NCI-H82 treated with DMSO at 0.1 percent for 48 hours (cell line): ENCODE measurements around the gene TMEM217.
A peak's percentile ranks its signal among the peaks of the same experiment; 100 is the strongest.

Experiments used
- DNase-seq: peaks from one replicate; lab custom pipeline; 2025; ENCODE audit not compliant: unreplicated experiment; lab: John Stamatoyannopoulos, UW

The TMEM217 gene

DNA sequence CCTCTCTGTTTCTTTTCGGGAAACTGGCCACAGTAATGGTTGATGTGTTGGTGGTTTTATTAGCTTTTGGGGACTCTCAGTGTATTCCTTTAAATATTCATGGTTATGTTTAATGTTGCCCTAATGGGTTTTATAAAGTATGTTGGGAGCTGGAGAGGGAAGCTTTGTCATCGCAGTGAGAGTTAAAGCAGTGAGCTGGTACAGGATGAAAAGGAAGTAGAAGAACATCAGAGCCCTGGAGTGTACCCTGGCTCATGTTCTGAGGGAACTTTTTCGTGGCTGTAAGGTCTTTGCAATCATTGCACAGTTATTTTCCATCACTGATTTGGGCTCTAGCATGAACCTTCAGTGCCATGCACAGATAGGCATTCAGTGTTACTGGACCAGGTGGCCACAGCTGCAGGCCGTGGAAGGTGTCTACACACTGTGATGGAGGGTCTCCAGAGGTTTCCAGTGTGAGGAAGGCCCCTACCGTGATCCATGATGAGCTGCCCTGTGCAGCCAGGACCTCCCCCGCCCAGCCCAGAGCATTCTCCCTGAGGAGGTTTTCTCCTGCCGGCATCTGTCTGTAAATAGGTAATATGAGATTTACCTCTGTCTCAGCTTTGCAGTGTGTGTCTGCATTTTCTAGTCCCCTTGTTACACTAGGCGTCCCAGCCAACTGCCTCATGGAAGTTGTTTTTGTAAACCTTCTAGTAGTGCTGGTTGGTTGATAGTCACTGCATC is 22.4 kb upstream of the TMEM217 start:
- no peak for DNase-seq

DNA sequence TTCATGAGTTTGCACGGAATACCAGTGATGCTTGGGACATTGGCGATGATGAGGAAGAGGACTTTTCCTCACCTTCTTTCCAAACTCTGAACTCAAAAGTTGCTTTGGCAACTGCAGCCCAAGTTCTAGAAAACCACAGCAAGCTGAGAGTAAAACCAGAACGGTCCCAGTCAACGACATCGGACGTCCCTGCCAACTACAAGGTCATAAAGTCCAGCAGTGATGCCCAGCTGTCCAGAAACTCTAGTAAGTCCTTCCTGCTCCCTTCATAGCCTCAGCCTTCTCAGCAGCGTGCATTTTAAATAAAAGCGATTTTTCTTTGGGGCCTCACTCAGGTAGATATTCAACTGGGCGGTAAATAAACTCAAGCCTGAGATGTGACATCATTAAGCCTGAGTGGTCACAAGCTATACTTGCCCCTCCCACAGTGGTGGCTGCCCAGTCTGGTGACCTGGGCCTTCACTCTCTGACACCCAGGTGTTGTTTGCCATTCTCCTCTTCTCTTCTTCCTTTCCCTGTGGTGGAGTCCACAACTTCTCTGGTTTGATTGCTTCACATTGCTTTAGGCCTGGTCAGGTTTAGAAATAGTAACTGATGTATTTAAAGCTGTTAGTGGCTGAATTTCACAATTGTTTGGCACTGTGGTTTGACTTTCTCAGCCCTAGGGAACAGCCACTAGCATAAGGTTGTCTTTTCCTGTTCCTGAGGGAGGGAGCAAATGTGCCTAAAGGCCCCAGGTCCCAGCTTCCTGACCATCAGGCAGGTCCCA is 21.6 kb upstream of the TMEM217 start:
- DNase-seq: no peak

DNA sequence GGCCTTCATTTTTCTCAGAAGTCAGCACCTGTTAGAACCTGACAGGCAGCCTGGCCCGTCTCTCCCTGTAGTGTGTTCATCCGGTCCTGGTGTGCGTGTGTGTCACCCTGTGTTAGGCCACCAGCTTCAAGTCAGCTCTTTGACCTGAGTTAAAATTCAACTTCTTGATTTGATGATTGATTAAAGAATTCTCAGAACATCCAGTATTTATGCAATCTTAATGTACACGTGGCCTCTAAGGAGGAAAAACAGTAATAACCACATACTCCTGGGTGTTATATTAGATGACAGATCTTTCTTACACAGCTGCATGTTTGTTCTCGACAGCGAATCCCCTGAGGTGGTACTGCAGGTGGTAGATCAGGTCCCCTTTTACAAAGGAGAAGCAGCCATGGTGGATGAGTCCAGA is 19.1 kb upstream of the TMEM217 start:
- DNase-seq: no peak

DNA sequence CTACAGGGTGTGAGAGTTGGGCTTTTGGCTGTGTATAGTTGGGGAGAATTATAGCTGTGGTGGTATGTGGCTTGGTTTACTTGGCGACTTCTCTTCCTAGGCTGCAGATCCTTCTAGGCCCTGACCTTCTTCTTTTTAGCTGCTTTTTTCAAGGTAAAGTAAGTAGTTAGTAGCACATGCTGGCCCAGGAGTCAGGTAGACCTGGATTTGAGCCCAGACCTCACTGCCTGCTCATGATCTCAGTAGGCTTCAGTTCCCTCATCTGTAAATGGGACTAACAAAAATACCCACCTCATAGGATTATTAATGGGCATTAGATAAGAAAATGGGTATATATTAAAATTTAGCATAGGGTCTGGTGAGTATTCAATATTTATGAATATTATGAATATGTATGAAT is 17.4 kb upstream of the TMEM217 start:
- no peak for DNase-seq

DNA sequence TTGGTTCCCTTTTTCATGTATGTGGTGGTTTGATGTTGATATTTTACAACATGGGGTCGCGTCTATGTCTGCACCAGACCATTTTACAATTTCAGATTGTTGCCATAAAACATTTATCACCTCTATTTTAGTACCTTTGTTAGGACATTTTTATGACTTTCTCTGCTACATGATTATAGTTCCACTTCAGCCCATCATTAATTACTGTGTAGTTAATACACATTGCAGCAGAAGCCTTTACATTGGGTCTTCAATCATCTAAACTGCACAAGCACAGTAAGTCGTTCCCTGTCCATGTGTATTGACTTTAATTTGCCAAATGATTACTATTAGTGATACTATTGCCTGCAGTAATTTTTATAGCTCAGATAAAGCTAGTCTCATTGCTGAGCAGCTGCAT is 15.7 kb upstream of the TMEM217 start:
- DNase-seq: no peak

DNA sequence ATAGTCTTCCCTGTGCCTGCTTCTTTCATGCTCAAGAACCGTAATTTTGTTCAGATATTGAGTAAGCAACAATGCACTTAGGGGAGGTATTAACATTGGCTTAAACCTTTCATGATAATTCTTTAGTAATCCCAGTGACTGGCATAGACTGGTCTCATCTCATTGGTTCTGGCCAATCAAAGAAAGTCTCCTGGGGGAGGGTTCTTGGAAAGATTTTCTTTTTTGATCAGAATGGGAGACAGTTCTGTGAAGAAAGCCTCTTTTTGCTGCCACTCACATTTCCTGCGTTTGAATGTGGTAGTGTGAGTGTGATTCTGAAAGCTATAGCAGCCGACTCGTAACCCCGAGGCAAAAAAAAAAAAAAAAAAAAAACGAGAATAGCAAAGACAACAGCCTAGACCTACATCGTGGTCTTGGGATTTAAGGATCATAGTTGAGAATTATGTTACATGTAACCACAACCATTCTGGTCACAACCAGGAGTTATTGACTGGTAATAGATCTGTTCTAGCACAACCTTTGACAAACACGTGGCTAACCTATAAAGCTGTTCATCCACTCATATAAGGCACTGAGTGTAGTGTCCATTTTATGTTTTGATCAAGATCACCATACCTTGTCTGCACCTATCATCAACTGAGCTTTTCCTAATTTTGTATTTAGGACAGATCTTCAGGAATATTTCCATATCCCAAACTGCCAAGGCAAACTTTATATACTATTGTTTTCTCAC is 15.1 kb upstream of the TMEM217 start:
- DNase-seq: peak; percentile 58

DNA sequence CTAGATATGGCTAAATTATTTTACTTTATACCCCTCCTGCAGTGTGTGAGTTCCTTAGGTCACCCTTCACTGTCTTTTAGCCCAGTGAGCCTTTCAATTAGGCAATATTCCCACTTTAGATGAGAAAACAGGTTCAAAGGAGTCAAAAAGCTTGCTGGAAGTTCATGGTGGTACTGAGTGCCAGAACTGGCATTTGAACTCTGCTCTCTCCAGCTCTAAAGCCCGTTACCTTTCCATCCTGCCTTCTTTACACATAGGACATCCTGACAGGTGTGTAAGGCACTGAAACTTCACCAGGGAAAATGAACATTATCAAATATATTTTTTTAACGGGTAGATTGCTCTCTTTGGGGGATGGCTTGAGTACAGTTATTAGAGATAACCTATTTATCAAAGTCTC is 11.2 kb upstream of the TMEM217 start:
- DNase-seq: no peak

DNA sequence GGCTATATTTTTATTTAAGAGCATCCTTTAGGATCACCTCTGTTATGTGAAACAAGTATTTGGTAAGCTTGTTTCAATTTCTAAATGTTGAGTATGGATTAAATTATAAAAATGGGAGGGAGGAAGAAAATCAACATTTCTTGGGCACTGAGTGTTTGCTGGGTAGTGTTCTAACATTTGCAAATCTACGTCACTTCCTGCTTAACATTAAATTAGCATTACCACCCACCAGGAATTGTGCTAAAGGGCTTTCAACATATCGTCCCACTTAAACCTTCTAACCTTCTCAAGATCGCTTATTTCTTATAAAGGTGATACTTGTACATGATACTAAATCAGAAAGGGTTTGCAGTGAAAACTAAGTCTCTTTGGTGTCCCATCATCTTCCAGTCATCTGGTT is 7.9 kb upstream of the TMEM217 start:
- DNase-seq: no peak

DNA sequence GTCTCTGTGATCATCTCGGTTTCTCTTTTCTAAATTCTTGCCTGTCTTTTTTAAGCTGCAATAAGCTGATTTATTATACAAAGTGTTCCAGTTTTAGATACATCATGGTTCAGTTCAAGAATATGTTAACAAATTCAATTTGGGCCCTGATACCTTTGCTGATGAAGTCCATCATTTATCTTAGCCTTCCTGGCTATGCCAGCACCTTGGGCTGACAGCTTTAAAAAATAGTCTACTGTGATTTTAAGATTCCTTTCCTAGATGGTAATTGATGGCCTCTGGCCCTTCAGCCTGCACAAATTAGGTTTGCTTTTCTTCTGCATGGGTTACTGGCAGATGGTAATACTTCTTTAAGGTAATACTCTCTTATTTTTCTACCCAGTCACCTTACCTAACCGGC is 7.1 kb upstream of the TMEM217 start:
- no peak for DNase-seq

DNA sequence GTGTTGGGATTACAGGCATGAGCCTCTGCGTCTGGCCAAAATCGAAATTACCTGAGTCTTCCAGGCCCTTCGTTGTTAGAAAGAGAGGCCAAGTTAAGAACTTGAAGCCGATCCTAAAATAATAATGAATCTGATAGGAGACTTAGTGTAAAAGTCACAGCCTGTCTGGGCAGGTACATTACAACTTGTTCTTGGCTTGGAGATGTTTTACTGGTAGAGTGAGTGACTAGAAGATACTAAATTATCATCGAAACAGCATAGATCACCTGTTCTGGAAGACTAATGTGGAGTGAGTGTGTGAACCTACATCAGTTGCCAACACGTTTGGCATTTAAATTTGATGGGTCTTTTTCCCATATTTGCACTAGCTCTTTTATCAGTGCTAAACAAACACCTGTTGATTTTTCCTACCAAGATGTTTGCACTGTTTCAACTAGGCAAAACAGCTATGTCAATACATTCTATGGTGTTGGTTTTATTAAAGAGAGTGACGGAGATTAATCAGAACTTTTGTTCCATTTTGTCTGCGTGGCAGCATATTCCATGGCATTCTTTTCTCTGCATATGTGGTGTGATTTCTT is 4.6 kb upstream of the TMEM217 start:
- DNase-seq: no peak

DNA sequence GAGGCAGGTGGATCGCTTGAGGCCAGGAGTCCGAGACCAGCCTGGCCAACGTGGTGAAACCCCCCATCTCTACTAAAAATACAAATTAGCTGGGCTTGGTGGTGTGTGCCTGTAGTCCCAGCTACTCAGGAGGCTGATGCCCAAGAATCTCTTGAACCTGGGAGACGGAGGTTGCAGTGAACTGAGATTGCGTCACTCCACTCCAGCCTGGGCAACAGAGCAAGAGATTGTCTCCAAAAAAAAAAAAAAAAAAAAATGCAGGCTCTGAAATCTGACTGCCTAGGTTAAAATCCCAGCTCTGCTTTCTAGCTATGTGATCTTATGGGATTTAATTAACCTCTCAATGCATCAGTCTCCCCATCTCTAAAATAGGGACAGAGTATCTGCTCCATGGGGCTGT is 3.3 kb upstream of the TMEM217 start:
- no peak for DNase-seq

DNA sequence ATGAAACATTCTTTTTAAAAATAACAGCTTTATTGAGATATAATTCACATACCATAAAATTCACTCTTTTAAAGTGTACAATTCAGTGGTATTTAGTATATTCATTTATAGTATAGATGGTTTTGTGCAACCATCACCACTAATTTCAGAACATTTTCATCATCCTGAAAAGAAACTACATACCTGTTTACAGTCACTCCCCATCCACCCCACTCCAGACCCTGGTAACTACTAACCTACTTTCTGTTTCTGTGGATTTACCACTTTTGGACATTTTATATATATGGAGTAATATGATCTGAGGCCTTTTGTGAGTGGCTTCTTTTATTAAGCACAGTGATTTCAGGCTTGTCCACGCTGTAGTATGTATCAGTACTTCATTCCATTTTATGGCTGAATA is 2.5 kb upstream of the TMEM217 start:
- DNase-seq: no peak

DNA sequence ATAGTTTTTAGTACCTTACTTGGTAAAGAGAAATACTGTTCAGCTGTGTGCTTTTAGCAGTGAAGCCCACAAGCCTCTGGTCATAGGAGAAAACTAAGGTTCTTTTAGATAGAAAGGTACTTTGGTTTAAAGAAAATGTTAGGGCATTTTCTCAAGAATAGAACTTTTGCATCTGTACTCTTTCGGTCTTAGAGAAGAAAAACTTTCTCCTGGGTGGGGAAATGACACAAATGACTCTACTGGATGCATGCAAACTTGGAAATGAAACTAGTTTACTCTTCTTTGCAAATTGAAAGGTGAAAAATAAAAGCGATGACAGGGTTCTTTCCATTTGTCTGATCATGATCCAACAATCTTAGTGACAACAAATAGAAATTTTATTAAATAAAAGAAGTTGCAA is 2.1 kb upstream of the TMEM217 start:
- no peak for DNase-seq

DNA sequence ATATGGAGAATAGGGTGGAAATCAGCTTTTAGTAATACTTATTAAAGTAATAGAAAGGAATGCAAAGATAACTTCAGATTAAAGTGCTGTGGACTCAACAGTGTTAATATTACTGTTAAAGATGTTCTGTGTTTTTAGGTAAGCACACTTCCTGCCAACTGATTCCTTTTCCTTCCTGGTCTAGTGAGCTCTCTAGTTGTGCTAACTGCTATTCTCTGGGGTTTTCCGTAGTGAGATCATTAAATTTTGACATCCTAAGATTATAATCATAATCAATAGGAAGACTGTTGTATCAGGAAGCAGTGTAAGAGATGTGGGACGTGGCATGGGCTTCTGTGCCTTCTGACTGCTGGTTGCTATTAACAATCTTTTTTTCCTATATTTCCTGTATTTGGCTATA is 1.2 kb upstream of the TMEM217 start:
- DNase-seq: no peak

DNA sequence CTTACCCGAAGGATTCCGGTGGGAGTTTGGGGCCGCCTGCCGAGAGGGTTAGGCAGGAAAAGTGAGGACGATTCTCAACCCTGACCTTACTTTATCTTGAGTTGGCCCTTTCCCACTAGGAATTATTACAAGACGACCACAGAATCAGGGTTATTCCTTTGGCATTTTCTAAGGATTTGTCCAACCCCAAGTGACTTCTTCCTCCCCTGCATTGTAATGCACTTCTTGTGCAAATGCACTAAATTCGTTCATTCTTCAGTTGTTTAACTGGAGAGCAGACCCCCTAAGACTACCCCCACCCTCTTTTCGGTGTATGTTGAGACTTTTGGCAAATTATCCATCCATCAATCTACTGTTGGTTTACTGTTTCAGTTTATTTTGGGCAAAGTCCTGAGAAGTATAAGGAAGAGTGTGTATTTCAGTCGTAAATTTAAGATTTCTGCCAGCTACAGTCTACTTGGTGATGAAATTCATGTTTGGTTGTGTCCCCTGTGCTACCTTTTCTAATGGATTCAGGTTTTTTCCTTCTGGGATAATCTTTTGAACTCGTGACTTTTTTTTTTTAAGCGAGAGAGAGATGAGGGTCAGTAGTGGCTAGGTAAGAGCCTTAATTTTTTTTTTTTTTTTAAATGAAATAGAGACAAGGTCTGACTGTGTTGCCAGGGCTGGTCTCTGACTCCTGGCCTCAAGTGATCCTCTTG is 611 bp upstream of the TMEM217 start:
- DNase-seq: no peak

DNA sequence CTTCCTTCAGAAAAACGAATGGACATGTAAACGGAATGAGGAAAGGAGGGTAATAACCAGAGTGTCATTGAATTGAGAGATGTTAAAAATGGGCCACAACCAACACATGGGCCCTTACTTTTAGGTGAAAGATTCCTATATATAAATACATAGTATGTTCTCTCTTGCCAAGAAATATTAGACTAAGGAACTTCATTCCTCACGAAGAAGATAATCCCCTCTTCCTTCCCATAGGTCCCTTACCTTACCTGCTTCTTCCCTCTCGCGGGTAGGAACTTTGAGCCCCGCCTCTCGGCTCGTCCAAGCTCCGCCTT is 667 bp downstream of the TMEM217 start:
- DNase-seq: no peak

DNA sequence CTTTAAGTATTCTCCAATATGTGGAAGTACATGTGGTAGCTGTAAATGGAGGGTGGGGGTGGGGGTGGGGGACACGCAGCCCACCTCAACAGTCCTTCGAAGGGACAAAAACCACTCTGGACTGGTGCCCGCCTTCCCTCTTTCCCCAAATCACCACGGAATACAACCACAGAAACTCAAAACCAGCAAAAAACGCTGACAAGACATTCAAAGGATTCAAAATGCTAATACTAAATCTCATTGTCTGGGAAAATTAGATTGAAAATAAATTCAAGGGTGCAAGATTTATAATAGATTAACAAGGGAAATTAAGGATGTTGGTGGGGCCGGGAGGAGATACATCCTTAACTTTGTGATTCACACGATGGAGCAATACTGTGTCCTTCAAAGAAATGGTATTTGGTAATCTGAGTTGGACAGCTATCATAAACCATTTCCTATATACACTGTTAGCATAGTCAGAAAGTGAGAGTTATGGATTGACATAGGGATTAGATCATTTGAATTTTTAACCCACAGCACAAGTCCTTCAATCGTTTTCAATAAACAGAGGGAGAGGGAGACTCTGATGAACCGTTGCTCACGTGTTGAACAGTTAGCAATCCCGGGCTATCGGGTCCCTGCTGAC is 1.1 kb downstream of the TMEM217 start:
- no peak for DNase-seq

DNA sequence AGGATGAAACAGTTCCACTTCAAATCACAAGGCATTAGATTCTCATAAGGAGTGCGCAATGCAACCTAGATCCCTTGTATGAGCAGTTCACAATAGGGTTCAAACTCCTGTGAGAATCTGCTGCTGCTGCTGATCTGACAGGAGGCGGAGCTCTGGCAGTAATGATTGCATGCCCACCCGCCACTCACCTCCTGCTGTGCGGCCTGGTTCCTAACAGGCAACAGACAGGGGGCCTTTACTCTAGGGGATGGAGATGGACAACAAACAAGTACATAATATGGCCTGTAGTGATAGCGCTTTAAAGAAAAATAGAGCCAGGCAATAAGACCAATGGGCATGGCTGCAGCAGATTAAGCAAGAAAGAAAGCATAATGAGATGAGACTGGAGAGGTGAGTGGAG is 3.1 kb downstream of the TMEM217 start:
- DNase-seq: no peak

DNA sequence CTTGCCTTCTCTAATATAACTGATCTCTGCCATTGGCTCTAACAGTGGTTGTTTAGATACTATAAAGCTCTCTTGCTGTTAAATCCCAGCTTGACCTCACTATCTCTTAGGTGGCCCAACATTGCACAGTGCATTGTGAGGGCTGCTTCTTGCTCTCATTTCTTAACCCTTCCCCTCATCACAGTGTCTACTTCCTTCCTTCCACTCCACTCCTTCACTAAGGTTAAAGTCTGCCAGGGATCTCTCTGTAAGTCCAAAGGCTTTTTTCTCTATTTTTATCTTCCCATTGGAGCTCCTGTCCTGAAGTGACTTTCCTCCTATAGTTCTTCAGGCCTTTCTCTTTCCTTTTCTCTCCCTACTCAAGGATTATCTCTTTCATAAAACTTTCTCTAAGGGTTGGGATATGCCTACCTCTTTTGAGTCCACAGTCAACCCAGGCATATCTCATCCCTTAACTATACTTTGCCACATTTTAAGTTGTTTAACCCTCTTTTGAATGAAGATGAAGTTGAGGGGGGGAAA is 4.4 kb downstream of the TMEM217 start:
- DNase-seq: no peak

DNA sequence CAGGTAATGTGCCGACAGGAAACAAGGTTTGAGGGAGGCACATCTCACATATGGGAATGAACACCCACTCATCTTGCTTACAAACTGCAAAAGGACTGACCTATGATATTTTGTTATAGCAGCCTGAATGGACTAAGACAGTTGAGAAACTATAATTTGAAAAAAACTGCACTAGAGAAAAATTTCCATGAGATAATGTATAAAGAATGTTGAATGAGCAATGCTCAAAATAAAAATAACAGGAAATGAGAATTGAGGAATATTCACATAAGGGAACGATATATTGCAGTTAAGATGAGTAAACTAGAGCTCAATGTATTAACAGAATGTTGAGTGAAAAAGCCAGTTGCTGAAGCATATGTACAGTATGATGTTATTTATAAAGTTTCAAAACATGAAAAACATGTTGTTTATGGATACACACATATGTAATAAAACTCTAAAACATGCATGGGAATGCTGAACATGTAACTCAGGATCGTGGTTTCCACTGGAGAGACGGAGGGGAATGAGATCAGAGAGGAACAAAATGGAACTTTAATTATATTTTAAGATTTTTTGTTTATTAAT is 6.6 kb downstream of the TMEM217 start:
- DNase-seq: no peak
